ENCODE data around the gene MEF2B. TPM values are rescaled to one million over a fixed set of nuclear protein-coding genes. Genes with fewer than 3 reads are reported as not detected.

MEF2B gene
- total RNA-seq, 1 experiment from 2014 or later, result 2.3 TPM

DNA sequence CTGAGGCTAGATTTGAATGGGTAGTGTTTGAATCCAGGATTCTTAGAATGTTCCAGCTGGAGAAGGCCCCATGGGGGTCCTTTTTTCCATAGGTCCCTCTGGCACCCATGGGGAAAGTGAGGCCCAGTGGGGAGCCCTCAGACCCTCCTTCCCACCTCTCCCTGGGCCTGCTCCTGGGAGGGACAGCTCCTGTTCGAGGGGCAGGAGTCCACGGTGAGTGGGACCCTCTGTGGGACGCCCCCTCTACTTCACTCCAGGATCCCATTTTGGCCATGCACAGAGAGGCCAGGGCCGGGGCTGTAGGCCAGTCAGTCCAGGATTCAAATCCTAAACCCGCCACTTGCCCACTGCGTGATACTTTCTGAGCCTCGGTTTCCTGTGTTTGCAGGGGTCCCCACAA is 7.6 kb downstream of the MEF2B start:
- peaks cover 5% of the 10 kb centered on the region for H3K36me3 Mint-ChIP-seq (ENCODE audit: insufficient read depth, unreplicated experiment)

DNA sequence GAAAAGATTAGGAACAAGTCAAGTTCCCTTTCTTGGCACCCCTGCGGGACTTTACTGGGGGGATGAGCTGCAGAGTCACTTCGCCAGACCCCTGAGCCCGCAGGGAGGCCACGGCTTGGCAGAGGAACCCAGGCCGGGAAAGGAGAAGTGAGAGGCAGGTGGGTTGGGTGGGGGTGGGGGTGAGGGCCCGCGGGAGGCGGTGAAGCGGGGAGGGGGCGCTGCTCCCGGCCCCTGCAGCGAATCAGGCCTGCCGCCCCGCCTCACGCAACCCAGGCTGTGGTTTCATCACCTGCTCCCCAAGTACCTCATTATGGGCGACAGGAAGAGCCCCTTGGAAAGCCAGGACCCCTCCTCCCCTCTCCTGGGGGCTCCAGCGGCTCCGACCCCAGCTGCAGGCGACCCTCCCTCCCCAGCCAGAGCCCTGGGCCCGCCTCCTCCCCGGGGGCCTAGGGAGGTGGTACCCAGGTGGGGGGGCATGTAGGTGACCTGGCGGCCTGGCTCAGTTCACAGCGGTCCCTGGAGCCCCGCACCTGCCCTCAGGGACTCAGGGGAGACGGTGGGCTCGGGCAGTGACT is 9.5 kb downstream of the MEF2B start:
- BruUV-seq (replicated peaks), result no TSS peak
- no peaks in the 10 kb centered on the region for H3K4me1 Mint-ChIP-seq (ENCODE audit: low read depth, unreplicated experiment)
- no peak overlapping the region for H3K27ac Mint-ChIP-seq (ENCODE audit: unreplicated experiment)
- H3K4me3 Mint-ChIP-seq (ENCODE audit: low read depth, unreplicated experiment), result no peak overlapping the region
- CTCF ChIA-PET, result no interaction called here
- no peaks in the 10 kb centered on the region for H3K9me3 Mint-ChIP-seq (ENCODE audit: low read depth, unreplicated experiment)
- H3K36me3 Mint-ChIP-seq (ENCODE audit: insufficient read depth, unreplicated experiment), result peaks cover 5% of the 10 kb centered on the region
- TF ChIP-seq, protein P1, sequence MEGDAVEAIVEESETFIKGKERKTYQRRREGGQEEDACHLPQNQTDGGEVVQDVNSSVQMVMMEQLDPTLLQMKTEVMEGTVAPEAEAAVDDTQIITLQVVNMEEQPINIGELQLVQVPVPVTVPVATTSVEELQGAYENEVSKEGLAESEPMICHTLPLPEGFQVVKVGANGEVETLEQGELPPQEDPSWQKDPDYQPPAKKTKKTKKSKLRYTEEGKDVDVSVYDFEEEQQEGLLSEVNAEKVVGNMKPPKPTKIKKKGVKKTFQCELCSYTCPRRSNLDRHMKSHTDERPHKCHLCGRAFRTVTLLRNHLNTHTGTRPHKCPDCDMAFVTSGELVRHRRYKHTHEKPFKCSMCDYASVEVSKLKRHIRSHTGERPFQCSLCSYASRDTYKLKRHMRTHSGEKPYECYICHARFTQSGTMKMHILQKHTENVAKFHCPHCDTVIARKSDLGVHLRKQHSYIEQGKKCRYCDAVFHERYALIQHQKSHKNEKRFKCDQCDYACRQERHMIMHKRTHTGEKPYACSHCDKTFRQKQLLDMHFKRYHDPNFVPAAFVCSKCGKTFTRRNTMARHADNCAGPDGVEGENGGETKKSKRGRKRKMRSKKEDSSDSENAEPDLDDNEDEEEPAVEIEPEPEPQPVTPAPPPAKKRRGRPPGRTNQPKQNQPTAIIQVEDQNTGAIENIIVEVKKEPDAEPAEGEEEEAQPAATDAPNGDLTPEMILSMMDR (IDR thresholded peaks at IDR 0.05; ENCODE audit: unreplicated experiment), result no peak
- H3K27me3 Mint-ChIP-seq (ENCODE audit: unreplicated experiment), result no peaks in the 10 kb centered on the region
- intact Hi-C loops (cut with micrococcal nuclease; ENCODE audit: unreplicated experiment), result no loop called here
- DNase-seq, result no peak

More for the DNA sequence above, 7.6 kb downstream of the MEF2B start:
- Mint-ChIP-seq H3K9me3 (ENCODE audit: low read depth, unreplicated experiment) (no peaks in the 10 kb centered on the region), H3K4me1 (ENCODE audit: low read depth, unreplicated experiment) (no peaks in the 10 kb centered on the region), H3K27ac (ENCODE audit: unreplicated experiment) (no peak overlapping the region), H3K27me3 (ENCODE audit: unreplicated experiment) (no peaks in the 10 kb centered on the region), H3K4me3 (ENCODE audit: low read depth, unreplicated experiment) (no peak overlapping the region)
- CTCF ChIA-PET, result no interaction called here
- BruUV-seq (replicated peaks), result no TSS peak
- intact Hi-C loops (cut with micrococcal nuclease; ENCODE audit: unreplicated experiment), result no loop called here
- DNase-seq, result no peak
- TF ChIP-seq, protein P1 (IDR thresholded peaks at IDR 0.05; ENCODE audit: unreplicated experiment), result no peak

DNA sequence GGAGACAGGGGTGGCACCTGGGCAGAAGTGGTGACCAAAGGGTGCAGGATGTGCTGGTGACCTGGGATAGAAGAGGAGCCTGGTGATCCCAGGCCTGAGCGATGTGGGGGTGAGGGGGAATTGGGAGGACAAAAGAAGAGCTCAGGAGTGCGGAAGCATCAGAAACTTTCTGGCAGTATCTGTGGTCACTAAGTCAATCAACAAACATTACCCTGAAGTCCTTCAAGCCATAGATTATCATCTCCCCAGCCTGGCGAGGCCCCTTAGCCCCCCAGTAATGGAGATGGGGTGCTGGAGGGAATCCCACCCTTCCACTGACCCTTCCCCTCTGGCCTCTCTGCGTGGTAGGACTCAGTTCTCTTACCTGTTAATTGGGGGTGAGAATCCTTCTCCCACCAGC is 10.5 kb downstream of the MEF2B start:
- TF ChIP-seq, protein P1 (IDR thresholded peaks at IDR 0.05; ENCODE audit: unreplicated experiment), result no peak
- intact Hi-C loops (cut with micrococcal nuclease; ENCODE audit: unreplicated experiment), result no loop called here
- no peaks in the 10 kb centered on the region for H3K27me3 Mint-ChIP-seq (ENCODE audit: unreplicated experiment)
- H3K27ac Mint-ChIP-seq (ENCODE audit: unreplicated experiment), result no peak overlapping the region
- H3K9me3 Mint-ChIP-seq (ENCODE audit: low read depth, unreplicated experiment), result no peaks in the 10 kb centered on the region
- no peak overlapping the region for H3K4me3 Mint-ChIP-seq (ENCODE audit: low read depth, unreplicated experiment)
- no TSS peak for BruUV-seq (replicated peaks)
- peaks cover 5% of the 10 kb centered on the region for H3K36me3 Mint-ChIP-seq (ENCODE audit: insufficient read depth, unreplicated experiment)
- H3K4me1 Mint-ChIP-seq (ENCODE audit: low read depth, unreplicated experiment), result no peaks in the 10 kb centered on the region
- CTCF ChIA-PET, result interaction anchor here (0.7 kb wide), 1 partner anchor 469 kb away, joined by 3 read pairs; no protein-coding TSS in a partner anchor
- no peak for DNase-seq

DNA sequence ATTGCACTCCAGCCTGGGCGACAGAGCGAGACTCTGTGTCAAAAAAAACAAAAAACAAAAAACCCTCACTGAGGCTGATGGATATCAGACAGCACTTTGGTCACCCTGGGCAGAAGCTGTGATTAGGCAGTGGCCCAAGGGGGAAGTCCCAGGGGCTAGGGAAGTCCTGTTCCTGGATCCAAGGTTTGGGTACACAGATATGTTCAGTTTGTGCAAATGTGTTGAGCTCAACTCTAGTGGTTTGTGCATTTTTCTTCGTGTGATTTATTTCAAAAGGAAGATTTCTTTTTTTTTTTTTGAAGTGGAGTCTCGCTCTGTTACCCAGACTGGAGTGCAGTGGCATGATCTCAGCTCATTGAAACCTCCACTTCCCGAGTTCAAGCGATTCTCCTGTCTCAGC is 12.3 kb downstream of the MEF2B start:
- CTCF ChIA-PET, result no interaction called here
- H3K36me3 Mint-ChIP-seq (ENCODE audit: insufficient read depth, unreplicated experiment), result no peaks in the 10 kb centered on the region
- no peaks in the 10 kb centered on the region for H3K9me3 Mint-ChIP-seq (ENCODE audit: low read depth, unreplicated experiment)

More for the DNA sequence above, 12.3 kb downstream of the MEF2B start:
- Mint-ChIP-seq H3K4me3 (ENCODE audit: low read depth, unreplicated experiment) (no peak overlapping the region), H3K27me3 (ENCODE audit: unreplicated experiment) (no peaks in the 10 kb centered on the region), H3K27ac (ENCODE audit: unreplicated experiment) (no peak overlapping the region), H3K4me1 (ENCODE audit: low read depth, unreplicated experiment) (no peaks in the 10 kb centered on the region)
- intact Hi-C loops (cut with micrococcal nuclease; ENCODE audit: unreplicated experiment), result no loop called here
- no peak for DNase-seq
- no TSS peak for BruUV-seq (replicated peaks)
- TF ChIP-seq, protein P1 (IDR thresholded peaks at IDR 0.05; ENCODE audit: unreplicated experiment), result no peak

Measured in Calu3 (cell line).